CD4-positive, CD25-positive, alpha-beta regulatory T cell (primary cell): ENCODE data around the gene LZTR1. TPM values are rescaled to one million over a fixed set of nuclear protein-coding genes. Genes with fewer than 3 reads are reported as not detected.
A peak's percentile ranks its signal among the peaks of the same experiment; 100 is the strongest.

ENCODE experiments used
- ATAC-seq, 2 donors: fragments of 150-1000 bp; cut with Tn5 transposase; one replicate each; pipeline ENCODE4 v1.10.0; 2021; ENCODE audit warnings: low read depth in 2 of 2, moderate number of reproducible peaks in 2 of 2, moderate library complexity in 1 of 2
- DNase-seq, 3 donors: peaks; one replicate each; pipeline versions ENCODE4 v3.0.0 to v3.0.0-alpha.2; 2012 to 2022; ENCODE audit warnings: mixed read lengths in 1 of 3
- H3K27ac ChIP-seq: one replicate; pipeline ENCODE4 v1.7.0; 2013; ENCODE audit warnings: mild to moderate bottlenecking, low read length; ENCODE audit not compliant: insufficient read depth, poor library complexity, severe bottlenecking
- H3K27me3 ChIP-seq: one replicate; pipeline ENCODE4 v1.7.0; 2013; ENCODE audit warnings: low read length; ENCODE audit not compliant: control insufficient read depth, insufficient read depth
- H3K36me3 ChIP-seq: one replicate; pipeline ENCODE4 v1.7.0; 2013; ENCODE audit warnings: mild to moderate bottlenecking, low read length, moderate library complexity; ENCODE audit not compliant: control insufficient read depth, insufficient read depth
- H3K4me1 ChIP-seq: 2 replicates; pipeline ENCODE4 v1.7.0; 2013; ENCODE audit warnings: mild to moderate bottlenecking, low read length; ENCODE audit not compliant: insufficient read depth, control insufficient read depth, poor library complexity, severe bottlenecking
- H3K4me3 ChIP-seq: one replicate; pipeline ENCODE4 v1.7.0; 2013; ENCODE audit warnings: low read depth, mild to moderate bottlenecking, low read length, moderate library complexity
- H3K9me3 ChIP-seq, 2 experiments: 1 replicate in 1 of 2; 2 replicates in 1 of 2; pipeline ENCODE4 v1.7.0; 2013; ENCODE audit warnings: low read length in 2 of 2, mild to moderate bottlenecking in 1 of 2, moderate library complexity in 1 of 2; ENCODE audit not compliant: control insufficient read depth in 2 of 2
- H3K27ac Mint-ChIP-seq, 3 donors: one replicate each; pipeline ENCODE4 v1.8.0; 2020 to 2022; ENCODE audit warnings: mild to moderate bottlenecking in 3 of 3, mixed read lengths in 3 of 3, moderate library complexity in 2 of 3
- H3K27me3 Mint-ChIP-seq: one replicate; pipeline ENCODE4 v1.8.0; 2022; ENCODE audit warnings: mild to moderate bottlenecking, mixed read lengths
- H3K36me3 Mint-ChIP-seq: one replicate; pipeline ENCODE4 v1.8.0; 2020; ENCODE audit warnings: mixed read lengths
- H3K4me1 Mint-ChIP-seq, 4 donors: one replicate each; pipeline ENCODE4 v1.8.0; 2020 to 2022; ENCODE audit warnings: mixed read lengths in 4 of 4, mild to moderate bottlenecking in 1 of 4
- H3K4me3 Mint-ChIP-seq, 4 donors: one replicate each; pipeline ENCODE4 v1.8.0; 2020 to 2022; ENCODE audit warnings: mild to moderate bottlenecking in 4 of 4, mixed read lengths in 4 of 4, moderate library complexity in 3 of 4
- H3K9me3 Mint-ChIP-seq, 7 donors: one replicate each; pipeline ENCODE4 v1.8.0; 2020 to 2022; ENCODE audit warnings: mixed read lengths in 7 of 7, mild to moderate bottlenecking in 3 of 7, moderate library complexity in 2 of 7
- polyA plus RNA-seq, 4 donors: library from polyadenylated mRNA; unstranded; fragments of 300-500 nt; fragmentation: Illumina TruSeq; gene quantifications; one replicate each; pipeline ENCODE4 v1.2.3, GENCODE V29; 2021
- total RNA-seq: library from RNA; stranded (reverse); gene quantifications from one replicate; pipeline ENCODE4 v1.2.3, GENCODE V29; 2022

Gene LZTR1
- total and polyA plus RNA-seq, 5 donors from 2014 or later: 9.6 to 69.4 (median 12.1) TPM

- H3K36me3 ChIP-seq: no peaks in the 10 kb centered on the region
- H3K27me3 ChIP-seq: no peaks in the 10 kb centered on the region
- ATAC-seq (peak in 1 of 2 donors; percentile 41), DNase-seq (peak in 1 of 3 donors; percentile 49)
- Mint-ChIP-seq H3K27me3 (peaks cover under 1% of the 10 kb centered on the region), H3K4me1 (peaks cover 0 to 13% (median 5%) of the 10 kb centered on the region in 4 donors), H3K27ac (peak overlapping the region; percentile 38 to 62 (median 52)), H3K9me3 (no peaks in the 10 kb centered on the region), H3K36me3 (no peaks in the 10 kb centered on the region), H3K4me3 (peak overlapping the region in 2 of 4 donors; percentile 66 to 73)
- H3K27ac ChIP-seq: no peak overlapping the region
- H3K4me3 ChIP-seq: no peak overlapping the region
- peaks cover 9% of the 10 kb centered on the region for H3K4me1 ChIP-seq
- no peaks in the 10 kb centered on the region for H3K9me3 ChIP-seq
These were observed 43.2 kb downstream of the LZTR1 start for GRCh38 chr22:21025266-21025665.

- H3K9me3 Mint-ChIP-seq: no peaks in the 10 kb centered on the region
- ATAC-seq (no peak), DNase-seq (no peak)
- H3K27ac Mint-ChIP-seq: peak overlapping the region in 2 of 3 donors; percentile 38 to 62
- peaks cover 6% of the 10 kb centered on the region for H3K27me3 Mint-ChIP-seq
- no peaks in the 10 kb centered on the region for H3K27me3 ChIP-seq
- H3K4me1 ChIP-seq: peaks cover 9% of the 10 kb centered on the region
- no peaks in the 10 kb centered on the region for H3K36me3 ChIP-seq
- peak overlapping the region in 2 of 4 donors; percentile 66 to 73 for H3K4me3 Mint-ChIP-seq
- H3K36me3 Mint-ChIP-seq: no peaks in the 10 kb centered on the region
- H3K4me1 Mint-ChIP-seq: peaks cover 0 to 15% (median 7%) of the 10 kb centered on the region in 4 donors
- no peak overlapping the region for H3K4me3 ChIP-seq
- no peak overlapping the region for H3K27ac ChIP-seq
- H3K9me3 ChIP-seq: no peaks in the 10 kb centered on the region
These were observed 44.0 kb downstream of the LZTR1 start for GRCh38 chr22:21025763-21026755.

- H3K9me3 ChIP-seq: no peaks in the 10 kb centered on the region
- DNase-seq (no peak), ATAC-seq (no peak)
- peaks cover 12% of the 10 kb centered on the region for H3K27me3 Mint-ChIP-seq
- no peak overlapping the region for H3K27ac Mint-ChIP-seq
- no peaks in the 10 kb centered on the region for H3K36me3 ChIP-seq
- no peak overlapping the region for H3K27ac ChIP-seq
- H3K4me3 Mint-ChIP-seq: no peak overlapping the region
- no peaks in the 10 kb centered on the region for H3K36me3 Mint-ChIP-seq
- H3K9me3 Mint-ChIP-seq: no peaks in the 10 kb centered on the region
- no peaks in the 10 kb centered on the region for H3K27me3 ChIP-seq
- H3K4me1 ChIP-seq: peaks cover 9% of the 10 kb centered on the region
- H3K4me3 ChIP-seq: no peak overlapping the region
- peaks cover 0 to 15% (median 7%) of the 10 kb centered on the region in 4 donors for H3K4me1 Mint-ChIP-seq
These were observed 44.9 kb downstream of the LZTR1 start for GRCh38 chr22:21026783-21027692.

GRCh38 chr22:21028277-21029251, 46.5 kb downstream of the LZTR1 start:
- DNase-seq (no peak), ATAC-seq (no peak)
- no peak overlapping the region for H3K4me3 Mint-ChIP-seq
- no peaks in the 10 kb centered on the region for H3K9me3 ChIP-seq
- H3K27me3 Mint-ChIP-seq: peaks cover 18% of the 10 kb centered on the region
- no peaks in the 10 kb centered on the region for H3K36me3 ChIP-seq
- peak overlapping the region in 1 of 3 donors; percentile 48 for H3K27ac Mint-ChIP-seq
- no peaks in the 10 kb centered on the region for H3K9me3 Mint-ChIP-seq
- peaks cover 2% of the 10 kb centered on the region for H3K27me3 ChIP-seq
- H3K4me1 ChIP-seq: peaks cover 9% of the 10 kb centered on the region
- peaks cover 0 to 15% (median 5%) of the 10 kb centered on the region in 4 donors for H3K4me1 Mint-ChIP-seq
- no peak overlapping the region for H3K4me3 ChIP-seq
- no peak overlapping the region for H3K27ac ChIP-seq
- H3K36me3 Mint-ChIP-seq: no peaks in the 10 kb centered on the region

- no peaks in the 10 kb centered on the region for H3K36me3 ChIP-seq
- H3K27me3 ChIP-seq: peaks cover 6% of the 10 kb centered on the region
- Mint-ChIP-seq H3K9me3 (no peaks in the 10 kb centered on the region), H3K4me3 (no peak overlapping the region), H3K27me3 (peaks cover 28% of the 10 kb centered on the region), H3K4me1 (peaks cover 0 to 15% (median 5%) of the 10 kb centered on the region in 4 donors), H3K36me3 (no peaks in the 10 kb centered on the region), H3K27ac (no peak overlapping the region)
- H3K9me3 ChIP-seq: no peaks in the 10 kb centered on the region
- H3K4me1 ChIP-seq: peaks cover 9% of the 10 kb centered on the region
- DNase-seq (no peak), ATAC-seq (no peak)
- H3K4me3 ChIP-seq: no peak overlapping the region
- H3K27ac ChIP-seq: no peak overlapping the region
These were observed 47.5 kb downstream of the LZTR1 start for GRCh38 chr22:21029486-21030025.

GRCh38 chr22:21030032-21030431, 47.9 kb downstream of the LZTR1 start:
- Mint-ChIP-seq H3K4me1 (peaks cover 0 to 13% (median 3%) of the 10 kb centered on the region in 4 donors), H3K27me3 (peaks cover 33% of the 10 kb centered on the region), H3K36me3 (no peaks in the 10 kb centered on the region), H3K4me3 (no peak overlapping the region), H3K9me3 (no peaks in the 10 kb centered on the region), H3K27ac (peak overlapping the region in 1 of 3 donors; percentile 35)
- ATAC-seq (no peak), DNase-seq (no peak)
- no peaks in the 10 kb centered on the region for H3K36me3 ChIP-seq
- H3K4me1 ChIP-seq: peaks cover 8% of the 10 kb centered on the region
- no peak overlapping the region for H3K27ac ChIP-seq
- no peaks in the 10 kb centered on the region for H3K9me3 ChIP-seq
- no peak overlapping the region for H3K4me3 ChIP-seq
- peaks cover 6% of the 10 kb centered on the region for H3K27me3 ChIP-seq
